A549 (cell line): ENCODE measurements around the gene CADM2. TPM values are rescaled to one million over a fixed set of nuclear protein-coding genes. Genes with fewer than 3 reads are reported as not detected.

Experiments
- polyA plus RNA-seq, 4 experiments: library from polyadenylated mRNA; depleted of rRNA in 3 of 4; stranded (reverse); fragments of >200 nt; fragmentation: RNase III in 1 of 4; extraction: RNeasy Plus Mini Kit Qiagen cat#74134 plus additional on column Dnase treatment in 1 of 4; gene quantifications; 2 replicates in 3 of 4; 3 replicates in 1 of 4; pipeline ENCODE4 v1.2.3, GENCODE V29; 2011 to 2017
- small RNA-seq, 6 experiments: library from RNA; depleted of rRNA; stranded (forward); fragments of <200 nt; gene quantifications; one replicate each; pipeline ENCODE3, GENCODE V24; 2012

CADM2 gene
- polyA plus RNA-seq, 2 of the 4 experiments (the other 2 are of a cell fraction) = 0.05 to 0.71 TPM

Small RNAs within 50 kb of the gene (small RNA-seq; reads per million reads assigned to genes)
- gene MIR5688 = 0 reads per million in 6 experiments
